Anterior cingulate cortex (tissue), 58 donors: ENCODE results near the gene DENND1C.
A peak's percentile ranks its signal among the peaks of the same experiment; 100 is the strongest.
"Not testable (repeated sequence)": the region's sequence is repeated elsewhere in the genome, so short reads cannot be mapped to it uniquely, and the experiment has no call there.

Experiments used
- DNase-seq, 58 donors: peaks; one replicate each; lab custom pipeline; 2025; lab: John Stamatoyannopoulos, UW

The DENND1C gene

DNA sequence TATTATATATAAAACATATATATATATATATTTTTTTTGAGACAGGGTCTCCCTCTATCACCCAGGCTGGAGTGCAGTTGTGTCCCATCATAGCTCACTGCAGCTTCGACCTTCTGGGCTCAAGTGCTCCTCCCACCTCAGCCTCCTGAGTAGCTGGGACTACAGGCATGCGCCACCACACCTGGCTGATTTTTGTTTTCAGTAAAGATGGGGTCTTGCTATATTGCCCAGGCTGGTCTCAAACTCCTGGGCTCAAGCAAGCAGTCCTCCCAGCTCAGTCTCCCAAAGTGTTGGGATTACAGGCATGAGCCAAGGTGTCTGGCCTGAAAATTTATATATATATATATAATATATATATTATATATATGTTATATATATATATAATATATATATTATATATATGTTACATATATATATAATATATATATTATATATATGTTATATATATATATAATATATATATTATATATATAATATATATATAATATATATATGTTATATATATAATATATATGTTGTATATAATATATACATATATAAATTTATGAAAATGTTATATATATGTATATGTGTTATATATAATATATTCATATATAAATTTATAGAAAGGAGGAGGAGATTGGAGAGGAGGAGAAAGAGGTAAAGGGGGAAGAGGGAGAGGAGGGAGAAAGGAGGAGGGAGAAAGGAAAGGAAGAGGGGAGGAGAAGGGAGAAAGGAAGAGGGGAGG is 52.7 kb downstream of the DENND1C start:
- DNase-seq, result not testable (repeated sequence)

DNA sequence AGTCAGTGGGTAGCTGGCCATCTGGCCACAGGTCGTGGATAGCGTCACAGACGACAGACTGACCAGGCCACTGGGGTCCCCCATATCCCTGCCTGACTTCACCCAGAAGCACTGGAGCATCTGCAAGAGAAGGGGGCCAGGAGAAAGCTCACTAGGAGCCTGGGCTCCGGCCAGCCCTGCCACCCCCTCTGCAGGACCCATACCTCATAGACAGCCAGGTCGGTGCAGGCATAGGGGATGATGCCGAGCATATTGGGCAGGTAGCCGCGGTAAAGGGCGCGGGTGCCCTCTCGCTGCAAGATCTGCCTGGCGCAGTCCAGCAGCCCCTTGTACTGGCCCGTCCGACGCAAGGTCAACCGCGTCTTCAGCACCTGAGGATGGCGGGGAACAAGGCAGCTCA is 54.5 kb downstream of the DENND1C start:
- no peak for DNase-seq

GRCh38 chr19:6425732-6426620 is 55.6 kb downstream of the DENND1C start:
- DNase-seq, result peak in 1 of 58 donors; percentile 3

GRCh38 chr19:6424939-6425731 is 56.5 kb downstream of the DENND1C start:
- peak; percentile 94 to 100 (median 100) for DNase-seq

GRCh38 chr19:6424195-6424938 is 57.2 kb downstream of the DENND1C start, which contains the start of gene KHSRP:
Gene KHSRP, minus strand, starts transcription at chr19:6424811. Its CDS starts 110 bp downstream, at chr19:6424701.
- DNase-seq, result peak in 4 of 58 donors; percentile 11 to 31 (median 25)

GRCh38 chr19:6423499-6424194 is 57.9 kb downstream of the DENND1C start:
- DNase-seq, result no peak

DNA sequence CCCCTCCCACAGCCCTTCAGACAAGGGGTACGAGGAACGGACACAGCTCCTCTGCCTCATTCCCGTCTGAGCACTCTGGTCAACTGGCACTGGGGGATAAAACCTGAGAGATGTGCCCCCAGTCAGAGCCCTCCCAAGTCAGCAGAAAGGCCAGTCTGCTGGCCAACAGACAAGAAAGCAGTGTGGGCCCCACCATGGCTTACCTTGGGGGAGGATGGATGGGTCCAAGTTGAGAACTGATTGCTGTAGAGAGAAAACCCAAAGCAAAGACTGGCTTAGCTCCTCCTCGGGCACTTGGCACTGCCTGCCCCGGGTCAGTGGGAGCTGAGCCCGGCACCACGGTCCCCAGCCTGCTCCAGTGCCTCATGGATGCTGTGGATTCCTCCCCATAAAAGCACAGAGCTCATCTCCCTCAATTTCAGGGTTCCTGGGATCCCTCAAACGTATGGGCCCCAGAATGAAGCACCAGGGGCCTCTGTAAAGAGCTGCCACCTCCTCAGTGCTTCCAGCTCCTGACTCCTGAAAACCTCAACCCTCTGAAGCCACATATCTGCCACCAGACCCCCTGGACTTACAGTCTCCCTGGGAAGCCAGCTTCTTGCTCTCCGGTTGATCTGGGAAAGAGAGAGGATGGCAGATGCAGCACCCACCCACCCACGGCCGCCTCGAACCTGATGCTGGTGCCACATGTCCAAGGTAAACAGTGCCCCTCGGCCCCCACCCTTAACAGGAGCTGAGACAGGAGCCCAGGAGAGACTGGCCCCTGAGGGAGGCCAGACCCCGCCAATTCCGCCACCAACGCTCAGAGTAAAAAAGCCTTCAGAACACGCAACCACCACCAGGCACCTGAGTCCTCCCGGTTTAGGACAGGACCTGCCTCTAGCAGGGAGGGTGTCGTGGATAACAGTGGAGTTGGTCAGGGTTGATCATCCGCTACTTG is 60.2 kb downstream of the DENND1C start:
- DNase-seq, result no peak

DNA sequence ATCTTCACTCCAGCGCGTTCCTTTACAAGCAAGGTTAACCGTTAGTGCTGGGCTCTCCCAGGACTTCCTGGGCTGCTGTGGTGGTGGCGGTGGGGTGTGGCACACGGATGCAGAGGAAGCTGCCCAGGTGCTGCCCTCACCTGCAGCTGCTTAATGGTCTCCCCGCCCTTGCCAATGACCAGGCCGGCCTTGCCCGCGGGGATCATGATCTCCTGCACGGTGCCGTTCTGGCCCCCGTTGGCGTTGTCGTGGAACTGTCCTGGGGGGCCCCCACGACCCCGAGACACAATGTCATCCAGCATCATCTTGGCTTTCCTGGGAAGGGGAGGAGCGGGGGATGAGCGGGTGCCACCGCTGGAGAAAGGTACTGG is 63.0 kb downstream of the DENND1C start:
- DNase-seq, result no peak

DNA sequence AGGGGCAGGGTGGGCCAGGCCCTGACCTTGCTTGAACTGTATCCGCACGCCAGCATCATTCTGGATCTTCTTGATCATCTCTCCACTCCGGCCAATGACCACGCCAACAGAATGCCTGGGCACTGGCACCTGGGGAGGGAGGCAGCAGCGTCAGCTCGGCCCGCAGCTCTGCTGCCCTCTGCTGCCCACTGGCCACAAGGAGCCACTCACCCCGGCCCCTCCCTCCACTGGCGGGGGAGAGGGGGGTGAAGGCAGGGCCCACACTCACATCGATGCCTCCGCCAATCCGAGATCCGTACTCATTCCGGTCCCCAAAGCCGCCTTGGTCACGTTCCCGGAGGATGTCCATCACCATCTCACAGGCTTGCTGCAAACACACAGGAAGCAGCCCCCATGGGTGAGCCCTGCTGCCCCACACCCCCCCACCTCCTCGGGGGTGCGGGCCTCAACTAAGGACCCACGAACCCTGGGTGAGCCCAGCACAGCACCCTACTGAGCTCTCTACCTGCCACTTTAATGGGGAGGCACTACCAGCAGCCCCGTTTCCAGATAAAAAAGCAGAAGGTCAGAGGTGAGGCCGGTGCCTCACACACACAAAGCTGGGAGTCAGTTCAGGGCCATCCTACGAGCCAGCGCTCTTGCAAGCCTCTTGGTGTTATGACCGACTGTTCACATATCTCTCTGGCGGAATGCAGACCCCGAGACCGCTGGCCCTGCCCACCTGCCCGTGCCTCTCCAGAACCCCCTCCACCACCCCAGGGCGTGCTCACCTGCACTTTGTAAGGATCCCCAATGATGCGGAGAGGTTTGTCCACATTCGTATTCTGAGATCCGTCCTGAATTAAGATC is 63.6 kb downstream of the DENND1C start:
- DNase-seq, result peak in 38 of 58 donors; percentile 4 to 63 (median 38)
